ENCODE results near the gene COPRS. TPM values are rescaled to one million over a fixed set of nuclear protein-coding genes. Genes with fewer than 3 reads are reported as not detected.
A peak's percentile ranks its signal among the peaks of the same experiment; 100 is the strongest.

Gene COPRS
- total and polyA plus RNA-seq, 2 of the 13 experiments (the other 11 are each of a cell fraction or from before 2014, with no cell fraction given): 22.7 to 93.8 TPM

DNA sequence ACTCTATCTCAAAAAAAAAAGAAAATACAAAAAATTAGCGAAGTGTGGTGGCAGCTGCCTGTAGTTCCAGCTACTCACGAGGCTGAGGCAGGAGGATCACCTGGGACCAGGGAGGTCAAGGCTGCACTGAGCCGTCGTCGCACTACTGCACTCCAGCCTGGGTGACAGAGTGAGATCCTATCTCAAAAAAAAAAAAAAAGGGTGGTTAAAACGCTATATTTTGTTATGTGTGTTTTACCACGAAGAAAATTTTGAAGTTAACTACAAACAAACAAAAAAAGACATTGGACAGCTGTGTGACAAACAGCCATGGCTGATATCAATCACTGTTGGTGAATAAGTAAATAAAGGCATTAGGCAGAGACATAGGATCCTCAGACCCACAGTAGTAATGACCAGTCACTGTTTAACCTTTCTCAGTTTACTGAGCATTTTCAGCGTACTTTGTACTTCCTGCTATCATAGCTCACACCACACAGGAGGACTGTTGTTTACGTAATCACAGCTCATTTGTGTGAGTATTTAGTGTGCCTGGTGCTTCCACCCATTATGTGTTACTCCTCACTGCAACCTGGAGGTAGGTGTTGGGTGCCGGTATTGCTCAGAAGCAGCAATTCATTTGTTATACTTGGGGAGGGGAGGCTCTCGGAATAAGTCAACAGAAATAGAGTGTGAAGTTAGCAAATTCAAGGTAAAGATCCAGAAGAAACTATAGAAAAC, 55.4 kb downstream of the COPRS start (continued):
- TF ChIP-seq, protein P1, sequence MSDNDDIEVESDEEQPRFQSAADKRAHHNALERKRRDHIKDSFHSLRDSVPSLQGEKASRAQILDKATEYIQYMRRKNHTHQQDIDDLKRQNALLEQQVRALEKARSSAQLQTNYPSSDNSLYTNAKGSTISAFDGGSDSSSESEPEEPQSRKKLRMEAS (IDR thresholded peaks at IDR 0.05): peak; percentile 59; the same call in 1 of the 2 replicates
- TF ChIP-seq ZNF329 (CRISPR knock-in tag; IDR thresholded peaks at IDR 0.05; ENCODE audit: low read depth) (no peak), NCOA2 (CRISPR knock-in tag; IDR thresholded peaks at IDR 0.05) (peak; percentile 95), NFKBIZ (CRISPR knock-in tag; IDR thresholded peaks at IDR 0.05) (peak; percentile 85; the same call in 1 of the 2 replicates), BORCS8-MEF2B (CRISPR knock-in tag; IDR thresholded peaks at IDR 0.05) (no peak), ZNF264 (CRISPR knock-in tag; IDR thresholded peaks at IDR 0.05) (peak; percentile 76), ZNF205 (CRISPR knock-in tag; IDR thresholded peaks at IDR 0.05) (peak; percentile 89), POGZ (CRISPR knock-in tag; IDR thresholded peaks at IDR 0.05) (peak; percentile 56; the same call in 1 of the 2 replicates)
- TF ChIP-seq, protein P2, sequence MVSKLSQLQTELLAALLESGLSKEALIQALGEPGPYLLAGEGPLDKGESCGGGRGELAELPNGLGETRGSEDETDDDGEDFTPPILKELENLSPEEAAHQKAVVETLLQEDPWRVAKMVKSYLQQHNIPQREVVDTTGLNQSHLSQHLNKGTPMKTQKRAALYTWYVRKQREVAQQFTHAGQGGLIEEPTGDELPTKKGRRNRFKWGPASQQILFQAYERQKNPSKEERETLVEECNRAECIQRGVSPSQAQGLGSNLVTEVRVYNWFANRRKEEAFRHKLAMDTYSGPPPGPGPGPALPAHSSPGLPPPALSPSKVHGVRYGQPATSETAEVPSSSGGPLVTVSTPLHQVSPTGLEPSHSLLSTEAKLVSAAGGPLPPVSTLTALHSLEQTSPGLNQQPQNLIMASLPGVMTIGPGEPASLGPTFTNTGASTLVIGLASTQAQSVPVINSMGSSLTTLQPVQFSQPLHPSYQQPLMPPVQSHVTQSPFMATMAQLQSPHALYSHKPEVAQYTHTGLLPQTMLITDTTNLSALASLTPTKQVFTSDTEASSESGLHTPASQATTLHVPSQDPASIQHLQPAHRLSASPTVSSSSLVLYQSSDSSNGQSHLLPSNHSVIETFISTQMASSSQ (IDR thresholded peaks at IDR 0.05; ENCODE audit: low read depth): peak; percentile 88
- TF ChIP-seq, protein P2 (CRISPR knock-in tag; IDR thresholded peaks at IDR 0.05; ENCODE audit: borderline replicate concordance): peak; percentile 90
- TF ChIP-seq, protein P3, sequence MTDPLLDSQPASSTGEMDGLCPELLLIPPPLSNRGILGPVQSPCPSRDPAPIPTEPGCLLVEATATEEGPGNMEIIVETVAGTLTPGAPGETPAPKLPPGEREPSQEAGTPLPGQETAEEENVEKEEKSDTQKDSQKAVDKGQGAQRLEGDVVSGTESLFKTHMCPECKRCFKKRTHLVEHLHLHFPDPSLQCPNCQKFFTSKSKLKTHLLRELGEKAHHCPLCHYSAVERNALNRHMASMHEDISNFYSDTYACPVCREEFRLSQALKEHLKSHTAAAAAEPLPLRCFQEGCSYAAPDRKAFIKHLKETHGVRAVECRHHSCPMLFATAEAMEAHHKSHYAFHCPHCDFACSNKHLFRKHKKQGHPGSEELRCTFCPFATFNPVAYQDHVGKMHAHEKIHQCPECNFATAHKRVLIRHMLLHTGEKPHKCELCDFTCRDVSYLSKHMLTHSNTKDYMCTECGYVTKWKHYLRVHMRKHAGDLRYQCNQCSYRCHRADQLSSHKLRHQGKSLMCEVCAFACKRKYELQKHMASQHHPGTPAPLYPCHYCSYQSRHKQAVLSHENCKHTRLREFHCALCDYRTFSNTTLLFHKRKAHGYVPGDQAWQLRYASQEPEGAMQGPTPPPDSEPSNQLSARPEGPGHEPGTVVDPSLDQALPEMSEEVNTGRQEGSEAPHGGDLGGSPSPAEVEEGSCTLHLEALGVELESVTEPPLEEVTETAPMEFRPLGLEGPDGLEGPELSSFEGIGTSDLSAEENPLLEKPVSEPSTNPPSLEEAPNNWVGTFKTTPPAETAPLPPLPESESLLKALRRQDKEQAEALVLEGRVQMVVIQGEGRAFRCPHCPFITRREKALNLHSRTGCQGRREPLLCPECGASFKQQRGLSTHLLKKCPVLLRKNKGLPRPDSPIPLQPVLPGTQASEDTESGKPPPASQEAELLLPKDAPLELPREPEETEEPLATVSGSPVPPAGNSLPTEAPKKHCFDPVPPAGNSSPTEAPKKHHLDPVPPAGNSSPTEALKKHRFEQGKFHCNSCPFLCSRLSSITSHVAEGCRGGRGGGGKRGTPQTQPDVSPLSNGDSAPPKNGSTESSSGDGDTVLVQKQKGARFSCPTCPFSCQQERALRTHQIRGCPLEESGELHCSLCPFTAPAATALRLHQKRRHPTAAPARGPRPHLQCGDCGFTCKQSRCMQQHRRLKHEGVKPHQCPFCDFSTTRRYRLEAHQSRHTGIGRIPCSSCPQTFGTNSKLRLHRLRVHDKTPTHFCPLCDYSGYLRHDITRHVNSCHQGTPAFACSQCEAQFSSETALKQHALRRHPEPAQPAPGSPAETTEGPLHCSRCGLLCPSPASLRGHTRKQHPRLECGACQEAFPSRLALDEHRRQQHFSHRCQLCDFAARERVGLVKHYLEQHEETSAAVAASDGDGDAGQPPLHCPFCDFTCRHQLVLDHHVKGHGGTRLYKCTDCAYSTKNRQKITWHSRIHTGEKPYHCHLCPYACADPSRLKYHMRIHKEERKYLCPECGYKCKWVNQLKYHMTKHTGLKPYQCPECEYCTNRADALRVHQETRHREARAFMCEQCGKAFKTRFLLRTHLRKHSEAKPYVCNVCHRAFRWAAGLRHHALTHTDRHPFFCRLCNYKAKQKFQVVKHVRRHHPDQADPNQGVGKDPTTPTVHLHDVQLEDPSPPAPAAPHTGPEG (CRISPR knock-in tag; IDR thresholded peaks at IDR 0.05): 0 out of 2 replicates have a peak, but pooled peaks have one; percentile 42
- TF ChIP-seq, protein P4, sequence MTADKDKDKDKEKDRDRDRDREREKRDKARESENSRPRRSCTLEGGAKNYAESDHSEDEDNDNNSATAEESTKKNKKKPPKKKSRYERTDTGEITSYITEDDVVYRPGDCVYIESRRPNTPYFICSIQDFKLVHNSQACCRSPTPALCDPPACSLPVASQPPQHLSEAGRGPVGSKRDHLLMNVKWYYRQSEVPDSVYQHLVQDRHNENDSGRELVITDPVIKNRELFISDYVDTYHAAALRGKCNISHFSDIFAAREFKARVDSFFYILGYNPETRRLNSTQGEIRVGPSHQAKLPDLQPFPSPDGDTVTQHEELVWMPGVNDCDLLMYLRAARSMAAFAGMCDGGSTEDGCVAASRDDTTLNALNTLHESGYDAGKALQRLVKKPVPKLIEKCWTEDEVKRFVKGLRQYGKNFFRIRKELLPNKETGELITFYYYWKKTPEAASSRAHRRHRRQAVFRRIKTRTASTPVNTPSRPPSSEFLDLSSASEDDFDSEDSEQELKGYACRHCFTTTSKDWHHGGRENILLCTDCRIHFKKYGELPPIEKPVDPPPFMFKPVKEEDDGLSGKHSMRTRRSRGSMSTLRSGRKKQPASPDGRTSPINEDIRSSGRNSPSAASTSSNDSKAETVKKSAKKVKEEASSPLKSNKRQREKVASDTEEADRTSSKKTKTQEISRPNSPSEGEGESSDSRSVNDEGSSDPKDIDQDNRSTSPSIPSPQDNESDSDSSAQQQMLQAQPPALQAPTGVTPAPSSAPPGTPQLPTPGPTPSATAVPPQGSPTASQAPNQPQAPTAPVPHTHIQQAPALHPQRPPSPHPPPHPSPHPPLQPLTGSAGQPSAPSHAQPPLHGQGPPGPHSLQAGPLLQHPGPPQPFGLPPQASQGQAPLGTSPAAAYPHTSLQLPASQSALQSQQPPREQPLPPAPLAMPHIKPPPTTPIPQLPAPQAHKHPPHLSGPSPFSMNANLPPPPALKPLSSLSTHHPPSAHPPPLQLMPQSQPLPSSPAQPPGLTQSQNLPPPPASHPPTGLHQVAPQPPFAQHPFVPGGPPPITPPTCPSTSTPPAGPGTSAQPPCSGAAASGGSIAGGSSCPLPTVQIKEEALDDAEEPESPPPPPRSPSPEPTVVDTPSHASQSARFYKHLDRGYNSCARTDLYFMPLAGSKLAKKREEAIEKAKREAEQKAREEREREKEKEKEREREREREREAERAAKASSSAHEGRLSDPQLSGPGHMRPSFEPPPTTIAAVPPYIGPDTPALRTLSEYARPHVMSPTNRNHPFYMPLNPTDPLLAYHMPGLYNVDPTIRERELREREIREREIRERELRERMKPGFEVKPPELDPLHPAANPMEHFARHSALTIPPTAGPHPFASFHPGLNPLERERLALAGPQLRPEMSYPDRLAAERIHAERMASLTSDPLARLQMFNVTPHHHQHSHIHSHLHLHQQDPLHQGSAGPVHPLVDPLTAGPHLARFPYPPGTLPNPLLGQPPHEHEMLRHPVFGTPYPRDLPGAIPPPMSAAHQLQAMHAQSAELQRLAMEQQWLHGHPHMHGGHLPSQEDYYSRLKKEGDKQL (CRISPR knock-in tag; IDR thresholded peaks at IDR 0.05; ENCODE audit: low read depth): peak; percentile 93

Measured in HepG2 (cell line).